Activated T-helper 9 cell treated with anti-CD3 and anti-CD28 coated beads, Interleukin-2, amount 50 U/mL, for 16 hours (primary cell): ENCODE results near the gene MSANTD3.
A peak's percentile ranks its signal among the peaks of the same experiment; 100 is the strongest.
"Not testable (repeated sequence)": the region's sequence is repeated elsewhere in the genome, so short reads cannot be mapped to it uniquely, and the experiment has no call there.

ENCODE experiments used
- DNase-seq: peaks from one replicate; pipeline ENCODE4 v3.0.0-alpha.2; 2020; ENCODE audit warnings: low read depth

The MSANTD3 gene

DNA sequence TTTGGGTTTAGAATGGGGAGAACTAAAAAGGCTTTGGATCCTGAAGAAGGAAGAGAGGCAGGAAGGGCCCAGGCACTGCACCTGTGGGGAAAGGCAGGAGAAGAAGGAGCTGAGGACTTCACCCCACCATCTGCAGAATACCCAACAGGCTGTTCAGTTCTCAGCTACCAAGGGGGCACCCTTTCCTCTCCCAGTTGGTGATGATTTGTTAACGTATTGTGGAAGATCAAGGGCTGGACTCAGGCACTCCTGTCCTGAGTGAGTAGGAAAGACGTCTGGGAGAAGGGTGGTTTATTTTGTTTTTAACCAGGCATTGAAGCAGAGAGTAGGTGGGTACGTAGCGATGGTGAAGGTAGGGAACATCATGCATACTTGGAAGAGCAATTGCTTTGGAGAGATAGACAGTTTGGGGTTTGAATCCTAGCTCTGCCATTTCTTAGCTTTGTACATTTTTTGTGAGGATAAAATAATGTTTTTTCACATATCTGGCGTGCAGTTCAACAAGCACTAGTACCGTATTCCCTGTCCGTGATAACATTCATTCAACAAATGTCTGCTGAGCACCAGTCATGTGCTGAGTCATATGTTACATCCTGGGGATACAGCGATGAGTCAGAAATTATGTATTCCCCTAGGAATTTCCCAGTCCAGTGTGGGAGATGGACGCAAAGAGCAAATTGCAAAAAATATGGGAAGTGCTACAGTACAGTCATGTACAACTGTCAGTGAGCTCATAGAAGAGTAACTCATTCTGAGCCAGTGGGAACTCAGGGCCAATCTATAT, 2.1 kb downstream of the MSANTD3 start:
- DNase-seq, result no peak

DNA sequence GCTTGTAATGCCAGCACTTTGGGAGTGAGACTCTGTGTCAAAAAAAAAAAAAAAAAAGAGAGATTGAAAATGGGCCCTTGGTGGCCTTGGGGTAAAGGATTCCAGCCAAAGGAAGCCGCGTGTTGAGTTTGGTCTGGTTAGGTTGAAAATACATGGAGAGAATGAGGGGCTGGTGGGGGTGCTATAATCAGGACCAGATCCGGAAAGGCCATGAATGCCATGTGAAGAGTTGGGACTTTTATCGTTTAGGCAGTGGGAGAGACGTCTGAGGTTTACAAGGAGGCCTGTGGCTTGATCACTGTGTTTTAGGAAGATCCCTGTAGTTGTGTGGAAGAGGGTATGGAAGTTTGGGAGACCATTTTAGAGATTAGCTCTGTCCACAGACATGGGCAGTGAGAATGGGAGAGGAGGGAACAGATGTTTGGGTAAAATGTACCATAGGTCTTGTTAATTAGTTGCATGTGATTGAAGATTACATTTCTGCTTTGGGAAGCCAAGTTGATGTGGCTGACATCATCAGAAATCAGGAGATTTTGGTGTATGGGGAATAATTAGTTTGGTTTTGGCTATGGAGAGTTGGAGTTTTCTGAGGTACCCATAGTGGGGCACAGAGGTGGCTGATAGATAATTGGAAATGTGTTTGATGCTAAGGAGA, 3.5 kb downstream of the MSANTD3 start:
- no peak for DNase-seq

DNA sequence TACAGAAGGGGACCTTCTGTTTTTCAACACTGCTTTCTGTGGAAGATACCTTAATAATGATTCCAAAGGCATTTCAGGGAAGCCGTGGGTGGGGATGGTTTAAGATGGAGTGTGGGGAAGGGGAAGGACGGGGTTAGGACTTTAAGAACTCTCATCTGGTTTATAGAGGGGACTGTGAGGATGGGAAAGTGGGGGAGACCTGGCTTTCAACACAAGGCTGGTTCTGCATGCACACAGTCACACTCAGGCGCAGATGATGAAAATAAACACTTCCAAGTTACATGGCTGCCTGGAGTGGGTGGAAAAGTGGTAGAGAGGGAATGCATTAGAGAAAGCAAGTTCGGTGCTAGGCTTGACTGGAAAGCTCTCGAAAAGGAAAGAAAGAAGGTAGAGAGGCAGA, 4.9 kb downstream of the MSANTD3 start:
- no peak for DNase-seq

DNA sequence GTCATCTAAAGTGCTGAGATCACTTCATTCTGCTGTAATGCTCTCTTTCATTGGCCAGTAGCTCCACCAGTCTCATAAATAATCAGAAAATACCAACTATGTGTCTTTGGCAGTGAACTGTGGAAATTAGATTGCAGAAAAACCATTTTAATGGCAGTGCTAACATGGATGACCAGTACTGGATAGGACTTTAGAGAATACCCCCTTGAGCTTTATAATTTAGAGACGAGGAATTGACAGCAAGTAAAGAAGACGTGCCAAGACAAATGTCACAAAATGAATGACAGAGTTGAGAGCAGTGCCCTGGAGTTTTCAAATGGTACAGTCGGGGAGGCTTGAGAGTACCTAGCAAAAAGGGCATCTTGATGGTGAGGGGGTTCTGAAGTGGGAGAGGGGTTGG, 5.8 kb downstream of the MSANTD3 start:
- DNase-seq, result no peak

DNA sequence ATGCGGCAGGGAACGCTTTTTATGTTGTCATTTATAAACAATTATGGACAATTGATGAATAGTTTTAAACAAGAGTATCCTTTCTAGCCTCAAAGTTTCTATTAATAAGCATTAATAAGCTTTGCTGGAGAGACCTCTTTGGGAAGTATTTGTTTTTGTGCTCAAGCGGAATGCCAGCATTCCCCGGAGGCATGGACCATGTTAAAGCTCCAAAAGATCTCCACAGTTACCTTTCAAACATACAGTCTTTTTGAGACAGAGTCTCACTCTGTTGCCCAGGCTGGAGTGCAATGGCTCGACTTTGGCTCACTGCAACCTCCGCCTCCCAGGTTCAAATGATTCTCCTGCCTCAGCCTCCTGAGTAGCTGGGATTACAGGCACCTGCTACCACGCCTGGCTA, 9.6 kb downstream of the MSANTD3 start:
- DNase-seq, result no peak

DNA sequence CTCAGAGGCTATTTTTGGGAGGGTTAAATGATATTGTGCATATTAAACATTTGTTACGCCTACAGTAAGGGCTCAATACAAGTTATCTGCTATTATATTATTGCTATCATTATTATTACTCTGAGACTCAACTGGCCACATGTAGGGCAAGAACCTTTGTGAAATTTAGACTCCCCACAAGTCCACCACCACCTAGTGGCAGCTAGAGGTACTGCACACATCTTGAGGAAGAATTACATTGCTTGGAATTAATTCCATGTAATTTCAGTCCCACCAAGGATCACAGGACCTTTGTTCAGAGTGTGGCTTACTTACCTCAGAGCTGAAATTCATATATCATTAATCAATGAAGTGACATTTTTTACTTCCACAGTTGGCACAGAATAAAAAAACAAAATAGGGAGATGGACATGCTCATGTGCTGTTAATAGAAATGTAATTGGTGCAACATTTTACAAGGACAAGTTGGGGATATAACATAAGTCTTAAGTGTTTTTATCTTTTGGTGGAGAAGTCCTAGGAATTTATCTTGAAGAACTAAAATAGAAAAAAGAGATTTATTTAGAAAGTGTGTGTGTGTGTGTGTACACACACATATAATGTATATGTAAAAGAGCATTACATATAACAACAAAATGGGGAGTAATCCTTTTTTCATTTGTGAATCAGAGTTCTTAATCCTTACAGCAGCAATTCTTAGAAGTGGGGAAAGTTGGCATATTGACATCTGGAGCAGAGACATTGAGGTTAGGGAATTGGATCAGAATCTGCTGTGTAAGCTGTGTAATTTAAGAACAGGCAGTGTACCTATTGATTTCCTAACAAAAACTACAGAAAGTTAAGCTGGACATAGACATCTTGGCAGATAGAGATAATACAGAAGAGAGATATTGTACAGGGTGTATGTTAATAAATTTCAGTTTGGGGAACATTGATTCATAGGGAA, 11.2 kb downstream of the MSANTD3 start:
- DNase-seq, result peak; percentile 44

DNA sequence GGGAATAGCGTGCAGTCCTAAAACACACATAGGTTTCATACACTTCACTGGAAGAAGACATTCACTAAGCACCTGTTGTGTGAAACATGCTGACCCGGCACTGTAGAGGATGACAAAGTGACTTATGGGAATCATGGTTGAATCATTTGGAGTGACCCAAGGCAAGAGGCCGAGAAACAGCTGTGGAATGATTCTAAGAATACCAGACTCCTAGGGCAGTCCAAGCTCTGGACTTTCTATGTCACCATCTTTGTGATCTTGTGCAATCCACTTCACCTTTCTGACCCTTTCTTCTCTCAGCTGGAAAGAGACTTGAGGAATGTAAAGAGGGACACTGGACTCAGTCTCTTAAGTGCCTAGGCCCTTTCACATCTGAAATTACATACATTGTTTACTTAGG, 13.1 kb downstream of the MSANTD3 start:
- no peak for DNase-seq

DNA sequence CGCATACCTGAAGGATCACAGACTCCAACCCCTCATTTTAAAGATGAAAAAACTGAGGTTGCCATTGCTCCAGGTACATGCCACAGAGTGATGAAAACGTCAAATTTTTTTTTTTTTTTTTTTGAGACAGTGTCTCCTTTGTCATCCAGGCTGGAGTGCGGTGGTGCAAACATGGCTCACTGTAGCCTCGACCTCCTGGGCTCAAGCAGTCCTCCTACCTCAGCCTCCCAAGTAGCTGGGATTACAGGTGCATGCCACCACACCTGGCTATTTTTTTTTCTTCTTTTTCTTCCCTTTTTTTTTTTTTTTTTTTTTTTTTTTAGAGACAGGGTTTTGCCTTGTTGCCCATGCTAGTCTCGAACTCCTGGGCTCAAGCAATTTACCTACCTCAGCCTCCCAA, 13.5 kb downstream of the MSANTD3 start:
- DNase-seq, result not testable (repeated sequence)

DNA sequence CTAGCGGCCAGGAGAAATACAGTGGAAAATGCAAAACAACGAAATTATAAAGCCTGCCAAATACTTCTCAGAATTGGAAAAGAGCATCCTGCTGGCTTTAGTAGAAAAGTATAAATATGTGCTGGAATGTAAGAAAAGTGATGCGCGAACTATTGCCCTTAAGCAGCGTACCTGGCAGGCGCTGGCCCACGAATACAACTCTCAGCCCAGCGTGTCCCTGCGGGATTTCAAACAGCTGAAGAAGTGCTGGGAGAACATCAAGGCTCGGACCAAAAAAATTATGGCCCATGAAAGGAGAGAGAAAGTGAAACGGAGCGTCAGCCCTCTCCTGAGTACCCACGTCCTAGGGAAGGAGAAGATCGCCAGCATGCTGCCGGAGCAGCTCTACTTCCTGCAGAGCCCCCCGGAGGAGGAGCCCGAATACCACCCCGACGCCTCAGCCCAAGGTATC, 15.0 kb downstream of the MSANTD3 start:
- DNase-seq, result no peak

DNA sequence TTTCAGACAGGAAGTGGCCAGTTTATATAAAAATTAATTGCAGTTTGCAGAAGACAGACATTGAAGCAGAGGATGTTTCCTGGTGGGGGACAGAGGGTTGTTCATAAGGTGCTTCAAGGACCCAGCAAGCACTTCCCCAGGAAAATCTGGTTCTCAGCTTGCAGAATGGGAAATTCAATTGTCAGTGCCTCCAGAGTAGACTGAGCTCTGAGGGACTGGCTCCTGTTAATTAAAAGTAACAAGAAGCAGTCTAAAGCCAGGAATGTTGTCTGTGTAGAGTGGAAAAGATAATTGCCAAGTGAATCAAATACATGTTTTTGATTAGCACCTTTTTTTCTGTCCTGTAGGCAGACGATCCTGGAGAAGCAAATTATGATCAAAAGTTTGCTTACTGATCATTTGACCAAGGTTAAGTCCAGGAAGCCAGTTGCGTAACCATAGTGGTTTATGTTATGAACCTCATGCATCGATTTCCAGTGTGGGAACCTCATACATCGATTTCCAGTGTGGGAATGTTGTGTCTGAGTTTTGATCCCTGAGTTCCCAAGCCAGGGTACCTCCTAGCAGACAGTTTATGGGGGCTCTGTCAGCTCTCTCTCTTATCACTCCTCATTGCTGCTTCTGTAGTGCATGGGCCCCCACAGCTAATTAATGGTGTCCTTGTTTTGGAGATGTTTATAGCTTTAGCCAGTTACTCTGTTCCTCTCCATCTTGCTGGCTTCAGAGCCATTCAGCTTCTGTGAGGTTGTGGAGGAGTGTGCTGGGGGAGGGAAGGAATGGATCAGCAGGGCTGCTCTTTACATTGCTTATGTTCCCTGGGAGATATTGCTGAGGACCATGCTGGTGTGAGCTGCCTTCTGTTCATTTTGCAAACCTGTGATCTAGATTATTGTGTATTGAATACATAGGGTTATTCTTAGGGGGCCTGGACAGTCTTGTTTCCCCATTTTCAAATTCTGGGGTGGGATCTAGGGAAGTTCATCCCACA, 17.1 kb downstream of the MSANTD3 start:
- DNase-seq, result no peak

DNA sequence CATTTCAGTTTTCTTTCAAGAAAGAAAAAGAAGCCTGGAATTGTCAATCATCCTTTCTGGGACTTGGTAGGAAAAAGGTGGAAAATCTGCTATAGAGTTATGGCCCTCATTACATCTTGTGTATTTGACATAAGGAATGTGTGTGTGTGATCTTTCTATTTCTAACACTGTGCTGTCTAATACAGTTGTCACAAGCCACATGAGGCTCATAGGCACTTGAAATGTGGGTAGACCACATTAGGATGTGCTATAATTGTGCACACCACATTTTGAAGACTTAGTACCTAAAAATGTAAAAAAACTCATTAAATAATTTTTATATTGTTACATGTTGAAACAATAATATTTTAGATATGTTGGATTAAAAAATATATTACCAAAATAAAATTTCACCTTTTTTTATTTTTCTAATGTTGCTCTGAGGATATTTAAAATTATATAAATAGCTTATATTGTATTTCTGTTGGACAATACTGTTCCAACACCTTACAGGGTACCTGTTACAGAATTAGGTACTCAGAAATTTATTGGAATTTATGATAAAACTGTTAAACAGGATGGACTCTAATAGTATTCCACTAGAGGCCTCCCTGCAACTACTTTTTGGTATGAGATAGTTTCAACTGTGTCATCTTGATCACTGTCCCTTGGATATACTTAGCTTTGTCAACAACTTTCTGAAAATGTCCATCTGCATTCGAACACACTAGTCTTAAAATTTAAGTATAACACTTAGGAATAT, 18.4 kb downstream of the MSANTD3 start:
- no peak for DNase-seq

DNA sequence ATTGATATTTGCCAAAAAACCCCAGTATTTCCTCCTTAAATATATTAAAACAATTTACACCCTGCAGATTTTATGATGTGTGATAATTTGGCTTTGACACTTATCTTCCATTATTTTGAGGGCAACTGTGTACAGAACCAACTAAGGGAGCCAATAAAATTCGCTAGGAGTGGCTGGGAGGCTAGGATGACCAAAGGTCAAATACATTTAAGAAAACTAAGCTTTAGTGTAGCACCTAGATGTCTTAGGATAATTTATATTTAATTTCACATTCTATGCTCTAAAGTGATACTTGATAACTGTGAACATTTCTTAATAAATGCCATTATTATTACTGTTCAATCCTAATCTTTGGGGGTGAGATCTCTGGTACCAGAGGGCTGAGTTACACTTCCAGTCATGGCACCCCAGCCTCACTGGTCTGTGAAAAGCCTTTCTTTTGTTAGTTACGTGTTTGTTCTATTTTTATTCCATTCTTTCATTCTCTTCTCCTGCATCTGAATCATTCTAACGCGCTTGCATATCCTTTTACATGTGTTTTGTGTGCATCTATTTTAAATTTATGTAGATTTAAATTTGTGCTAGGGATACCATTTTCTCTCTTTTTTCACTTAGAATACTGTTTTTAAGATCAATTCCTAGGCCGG, 19.1 kb downstream of the MSANTD3 start:
- no peak for DNase-seq

DNA sequence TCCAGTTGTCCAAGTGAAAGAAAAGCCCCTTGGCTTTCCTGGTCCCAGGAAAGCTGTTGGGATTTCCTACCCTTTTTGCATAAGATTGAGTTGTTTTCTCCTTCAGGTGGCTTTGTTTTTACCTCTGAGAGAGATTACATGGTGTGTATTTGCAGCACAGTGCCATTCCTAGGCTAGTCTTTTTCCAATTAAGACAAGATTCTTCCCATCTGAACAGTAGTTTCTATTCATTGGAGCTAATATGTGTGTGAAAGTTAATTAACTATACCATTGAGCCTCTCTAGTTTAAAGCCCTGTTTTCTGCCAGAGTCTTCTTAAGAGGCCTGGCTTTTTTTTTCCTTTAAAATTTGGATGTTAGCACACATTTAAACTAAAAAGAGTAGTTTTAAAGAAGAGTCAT, 20.1 kb downstream of the MSANTD3 start:
- DNase-seq, result no peak

DNA sequence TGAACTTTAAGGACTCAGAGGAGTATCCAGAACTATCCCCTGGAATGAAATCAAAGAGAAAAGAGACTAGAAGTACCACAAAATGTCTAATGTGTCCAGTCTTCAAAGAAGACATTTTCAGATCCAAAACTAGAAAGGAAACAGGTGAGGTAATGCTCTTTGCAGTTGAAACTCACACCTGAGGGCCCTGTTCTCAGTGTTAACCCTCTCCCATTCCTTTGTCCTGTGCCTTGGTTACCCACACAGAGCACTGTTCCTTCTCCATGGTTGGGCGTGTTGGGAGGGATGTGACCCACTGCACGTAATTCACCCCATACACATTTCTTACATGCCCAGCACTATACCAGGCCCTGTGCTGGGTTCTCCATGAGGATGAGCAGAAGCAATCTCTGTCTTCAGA, 21.3 kb downstream of the MSANTD3 start:
- DNase-seq, result no peak

DNA sequence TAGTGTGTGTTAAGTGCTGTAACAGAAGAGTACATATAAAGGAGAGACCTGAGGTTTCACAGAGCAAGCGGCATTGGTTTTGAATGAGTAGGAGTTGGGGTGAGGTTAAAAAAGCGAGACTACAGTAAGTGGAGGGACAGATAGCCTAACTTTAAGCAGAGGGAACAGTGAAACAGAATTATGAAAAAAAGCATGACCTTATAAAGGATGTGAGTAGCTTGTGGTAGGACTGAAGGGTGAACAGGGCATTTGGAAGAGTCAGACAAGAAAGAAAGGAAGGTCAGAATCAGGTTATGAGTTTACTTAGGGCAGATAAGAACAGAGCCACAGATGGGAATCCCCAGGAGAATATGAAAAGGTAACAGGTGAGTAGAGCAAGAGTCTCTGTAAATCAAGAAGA, 22.5 kb downstream of the MSANTD3 start:
- DNase-seq, result no peak

DNA sequence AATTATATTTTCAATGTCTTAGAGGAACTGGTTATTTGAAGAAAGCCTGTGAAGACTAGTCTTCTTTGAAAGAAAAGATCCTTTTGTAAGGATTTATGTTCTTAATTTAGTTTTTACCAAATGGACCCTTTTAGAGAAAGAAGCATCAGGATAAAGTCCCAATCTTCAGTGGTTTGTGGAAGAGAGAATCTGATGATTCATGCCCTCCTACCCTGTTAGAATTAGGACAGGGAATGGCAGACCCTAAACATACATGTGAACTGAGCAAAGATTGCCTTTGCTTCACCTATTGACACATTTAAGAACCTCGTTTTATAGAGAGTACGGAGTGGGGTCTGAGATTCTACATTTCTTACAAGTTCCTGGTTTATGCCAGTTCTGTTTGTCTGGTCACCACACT, 26.0 kb downstream of the MSANTD3 start:
- no peak for DNase-seq

DNA sequence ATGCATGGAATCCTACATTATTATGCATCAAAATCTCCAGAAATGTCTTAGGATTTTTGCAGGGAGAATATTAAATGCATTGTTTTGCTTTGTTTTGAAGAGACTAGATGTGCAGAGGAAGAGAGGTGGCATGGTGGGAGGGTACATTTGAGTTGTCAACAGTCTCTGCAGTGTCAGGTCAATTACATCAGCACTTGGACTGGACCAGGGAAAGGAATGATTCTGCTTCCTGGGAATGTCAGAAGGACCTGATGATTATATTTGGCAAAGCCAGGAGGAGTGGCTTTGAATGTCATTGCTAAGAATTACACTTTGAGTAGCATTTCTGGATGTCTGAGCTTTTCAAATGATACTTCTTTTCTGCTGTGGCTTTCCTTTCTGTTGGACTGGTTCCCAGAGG, 28.5 kb downstream of the MSANTD3 start:
- DNase-seq, result no peak

DNA sequence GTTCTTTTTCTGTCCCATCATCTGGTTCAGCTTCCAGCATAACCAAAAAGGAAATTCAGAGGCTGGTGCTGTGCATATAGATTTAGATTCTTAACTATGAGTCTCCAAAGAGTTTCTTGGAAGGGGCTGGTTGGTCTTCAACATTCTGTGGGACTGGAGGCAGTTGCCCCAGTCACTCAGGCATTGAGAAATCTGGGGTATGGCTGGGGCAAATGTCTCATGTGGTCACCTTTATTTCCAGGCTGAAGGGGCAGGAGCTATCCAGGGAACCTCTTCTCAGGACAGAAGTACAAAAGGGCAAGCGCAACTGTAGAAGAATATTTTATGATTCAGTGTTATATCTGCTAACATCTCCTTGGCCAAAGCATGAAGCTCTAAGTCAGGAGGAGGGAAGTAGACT, 30.6 kb downstream of the MSANTD3 start:
- DNase-seq, result no peak

DNA sequence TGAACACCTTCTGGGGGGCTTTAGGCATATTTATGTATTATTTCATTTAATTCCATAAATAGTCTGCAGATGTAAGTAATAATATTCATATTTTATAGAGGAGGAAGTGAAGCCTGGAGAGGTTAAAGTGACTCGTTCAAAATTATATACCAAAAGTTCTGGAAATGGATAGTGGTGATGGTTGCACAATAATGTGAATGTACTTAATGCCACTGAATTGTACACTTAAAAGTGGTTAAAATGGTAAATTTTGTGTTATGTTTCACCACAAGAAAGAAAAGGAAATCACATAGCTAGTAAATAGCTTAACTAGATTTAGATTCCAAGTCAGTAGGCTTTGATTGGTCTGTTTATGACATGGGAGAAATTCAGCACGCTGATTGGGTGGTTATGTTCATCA, 33.0 kb downstream of the MSANTD3 start:
- no peak for DNase-seq

DNA sequence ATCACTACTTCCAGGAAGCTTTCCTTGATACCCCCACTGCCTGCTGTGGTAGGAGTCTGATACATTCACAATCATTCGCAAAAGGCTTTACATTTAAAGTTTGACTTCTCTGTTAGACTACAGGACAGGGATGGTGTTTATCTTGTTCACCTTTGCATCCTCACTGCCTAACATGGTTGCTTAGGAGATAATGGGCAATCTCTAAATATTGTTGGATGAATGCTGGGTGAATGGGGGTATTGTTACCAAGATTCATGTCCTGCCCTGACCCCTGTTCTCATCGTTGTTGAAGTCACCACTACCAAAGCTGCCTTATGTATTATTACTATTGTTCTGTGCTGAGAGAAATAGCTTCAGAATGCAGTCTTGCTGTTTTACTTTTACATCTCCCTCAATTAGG, 38.3 kb downstream of the MSANTD3 start:
- no peak for DNase-seq
